DMS79 (cell line): ENCODE measurements around the gene MARS1.

Source experiments
- DNase-seq: peaks from one replicate; lab custom pipeline; 2025; lab: John Stamatoyannopoulos, UW

Gene MARS1

GRCh38 chr12:57458665-57459054 is 29.2 kb upstream of the MARS1 start:
- DNase-seq, result no peak

GRCh38 chr12:57459055-57459749 is 28.7 kb upstream of the MARS1 start:
- peak; percentile 88 for DNase-seq

GRCh38 chr12:57459750-57460467 is 28.0 kb upstream of the MARS1 start, which contains the start of gene GLI1:
Gene GLI1, plus strand, starts transcription at chr12:57459785. Its CDS starts 3,907 bp downstream, at chr12:57463692.
- DNase-seq, result no peak

GRCh38 chr12:57460468-57460784 is 27.4 kb upstream of the MARS1 start:
- DNase-seq, result no peak

GRCh38 chr12:57460841-57461275 is 27.0 kb upstream of the MARS1 start:
- DNase-seq, result no peak

GRCh38 chr12:57461276-57461916 is 26.5 kb upstream of the MARS1 start:
- no peak for DNase-seq

GRCh38 chr12:57461917-57462250 is 26.0 kb upstream of the MARS1 start:
- no peak for DNase-seq

GRCh38 chr12:57462251-57462911 is 25.5 kb upstream of the MARS1 start:
- DNase-seq, result peak; percentile 69

- no peak for DNase-seq
Observed at GRCh38 chr12:57462912-57463253, 25.0 kb upstream of the MARS1 start.

- no peak for DNase-seq
Observed at GRCh38 chr12:57464569-57464968, 23.3 kb upstream of the MARS1 start.

- DNase-seq, result no peak
Observed at GRCh38 chr12:57465030-57465746, 22.7 kb upstream of the MARS1 start.

GRCh38 chr12:57465747-57466505 is 21.9 kb upstream of the MARS1 start:
- DNase-seq, result no peak

- DNase-seq, result no peak
Observed at GRCh38 chr12:57467212-57467874, 20.5 kb upstream of the MARS1 start.

GRCh38 chr12:57467915-57468314 is 20.0 kb upstream of the MARS1 start:
- DNase-seq, result no peak

- DNase-seq, result no peak
Observed at GRCh38 chr12:57469296-57470164, 18.3 kb upstream of the MARS1 start.

- no peak for DNase-seq
Observed at GRCh38 chr12:57470286-57470969, 17.4 kb upstream of the MARS1 start.

GRCh38 chr12:57470970-57471656 is 16.8 kb upstream of the MARS1 start:
- no peak for DNase-seq

GRCh38 chr12:57471661-57472060 is 16.2 kb upstream of the MARS1 start:
- no peak for DNase-seq

GRCh38 chr12:57472391-57472790 is 15.5 kb upstream of the MARS1 start:
- DNase-seq, result no peak
